Karpas-422 (cell line): ENCODE measurements around the gene MED13L. TPM values are rescaled to one million over a fixed set of nuclear protein-coding genes. Genes with fewer than 3 reads are reported as not detected.

Experiments
- DNase-seq: peaks from one replicate; pipeline ENCODE4 v3.0.0-alpha.2; 2015
- H2AFZ ChIP-seq: fragments of 200-600 bp; sonication (generic); 2 replicates; pipeline ENCODE4 v1.6.1; 2014; ENCODE audit warnings: antibody characterized with exemption, low read length, mixed read lengths
- H3K27ac ChIP-seq: fragments of 200-600 bp; sonication (generic); 2 replicates; pipeline ENCODE4 v1.5.1; 2014; ENCODE audit warnings: mild to moderate bottlenecking, low read length, moderate library complexity
- H3K27me3 ChIP-seq: fragments of 200-600 bp; sonication (generic); 2 replicates; pipeline ENCODE4 v1.6.1; 2014; ENCODE audit warnings: low read length, mixed read lengths
- H3K36me3 ChIP-seq: fragments of 200-600 bp; sonication (generic); 2 replicates; pipeline ENCODE4 v1.6.1; 2014; ENCODE audit warnings: low read length, mixed read lengths; ENCODE audit not compliant: insufficient read depth
- H3K4me1 ChIP-seq: fragments of 200-600 bp; sonication (generic); 2 replicates; pipeline ENCODE4 v1.6.1; 2014; ENCODE audit warnings: mild to moderate bottlenecking, low read length, mixed read lengths
- H3K4me2 ChIP-seq: fragments of 200-600 bp; sonication (generic); 2 replicates; pipeline ENCODE4 v1.6.1; 2014; ENCODE audit warnings: low read length, low read depth, mild to moderate bottlenecking; ENCODE audit not compliant: poor library complexity, severe bottlenecking
- H3K4me3 ChIP-seq: fragments of 200-600 bp; sonication (generic); 2 replicates; pipeline ENCODE4 v1.5.1; 2014; ENCODE audit warnings: mild to moderate bottlenecking, antibody characterized with exemption, low read length, mixed read lengths
- H3K79me2 ChIP-seq: fragments of 200-600 bp; sonication (generic); 2 replicates; pipeline ENCODE4 v1.6.1; 2014; ENCODE audit warnings: mild to moderate bottlenecking, low read length, mixed read lengths
- H3K9ac ChIP-seq: fragments of 200-600 bp; sonication (generic); 2 replicates; pipeline ENCODE4 v1.6.0; 2014; ENCODE audit warnings: low read length
- H3K9me2 ChIP-seq: fragments of 200-600 bp; sonication (generic), shearing (Covaris generic); replicated peaks from 2 replicates; pipeline ENCODE4 v1.6.0; 2014; ENCODE audit warnings: mild to moderate bottlenecking, low read length, moderate library complexity; ENCODE audit not compliant: insufficient read depth
- H3K9me3 ChIP-seq: fragments of 300-700, 200-600 bp; sonication (generic); 2 replicates; pipeline ENCODE4 v1.6.1; 2014; ENCODE audit warnings: low read length, mixed read lengths
- H4K20me1 ChIP-seq: fragments of 200-600 bp; sonication (generic); 2 replicates; pipeline ENCODE4 v1.6.1; 2014; ENCODE audit warnings: mild to moderate bottlenecking, antibody characterized with exemption, low read length, low read depth; ENCODE audit not compliant: insufficient read depth
- total RNA-seq: library from RNA; depleted of rRNA; stranded (reverse); fragments of >200 nt; shearing (Covaris generic); gene quantifications from 2 replicates; pipeline ENCODE4 v1.2.3, GENCODE V29; 2014; ENCODE audit warnings: low replicate concordance

The MED13L gene
- total RNA-seq, 1 experiment from 2014 or later = 37.5 TPM

- no peak overlapping the region for H3K4me2 ChIP-seq
- no peak overlapping the region for H3K27ac ChIP-seq
- DNase-seq = no peak
- H4K20me1 ChIP-seq = peaks cover 10% of the 10 kb centered on the region; the same call in 1 of the 2 replicates
- H3K4me1 ChIP-seq = no peaks in the 10 kb centered on the region
- no peak overlapping the region for H2AFZ ChIP-seq
- no peaks in the 10 kb centered on the region for H3K79me2 ChIP-seq
- H3K36me3 ChIP-seq = no peaks in the 10 kb centered on the region
- H3K9ac ChIP-seq = no peak overlapping the region
- H3K4me3 ChIP-seq = no peak overlapping the region
- H3K9me3 ChIP-seq = no peaks in the 10 kb centered on the region
- no peaks in the 10 kb centered on the region for H3K27me3 ChIP-seq
- no peaks in the 10 kb centered on the region for H3K9me2 ChIP-seq
Measured at GRCh38 chr12:116099652-116100432, 177.7 kb downstream of the MED13L start.

- no peaks in the 10 kb centered on the region for H3K79me2 ChIP-seq
- H3K4me1 ChIP-seq = no peaks in the 10 kb centered on the region
- H3K36me3 ChIP-seq = no peaks in the 10 kb centered on the region
- H3K4me3 ChIP-seq = no peak overlapping the region
- H3K27me3 ChIP-seq = no peaks in the 10 kb centered on the region
- H3K4me2 ChIP-seq = no peak overlapping the region
- H4K20me1 ChIP-seq = peaks cover 10% of the 10 kb centered on the region
- no peaks in the 10 kb centered on the region for H3K9me2 ChIP-seq
- H2AFZ ChIP-seq = no peak overlapping the region
- no peaks in the 10 kb centered on the region for H3K9me3 ChIP-seq
- DNase-seq = no peak
- no peak overlapping the region for H3K27ac ChIP-seq
- H3K9ac ChIP-seq = no peak overlapping the region
Measured at GRCh38 chr12:116096874-116097273, 180.6 kb downstream of the MED13L start.

- Histone ChIP-seq H3K36me3 (no peaks in the 10 kb centered on the region), H3K27me3 (no peaks in the 10 kb centered on the region), H3K9me2 (no peaks in the 10 kb centered on the region), H3K9ac (no peak overlapping the region), H4K20me1 (peaks cover 11% of the 10 kb centered on the region; the same call in 1 of the 2 replicates), H3K79me2 (no peaks in the 10 kb centered on the region), H3K4me1 (no peaks in the 10 kb centered on the region), H3K9me3 (no peaks in the 10 kb centered on the region), H3K4me3 (no peak overlapping the region), H3K4me2 (no peak overlapping the region), H3K27ac (no peak overlapping the region), H2AFZ (no peak overlapping the region)
- no peak for DNase-seq
Measured at GRCh38 chr12:116094475-116094874, 183.0 kb downstream of the MED13L start.

- Histone ChIP-seq H3K9me3 (no peaks in the 10 kb centered on the region), H3K9me2 (no peaks in the 10 kb centered on the region), H3K4me1 (no peaks in the 10 kb centered on the region), H3K27me3 (no peaks in the 10 kb centered on the region), H3K27ac (no peak overlapping the region), H3K79me2 (no peaks in the 10 kb centered on the region), H4K20me1 (peaks cover 11% of the 10 kb centered on the region; the same call in 1 of the 2 replicates), H3K36me3 (no peaks in the 10 kb centered on the region), H3K4me3 (no peak overlapping the region), H3K9ac (no peak overlapping the region), H3K4me2 (no peak overlapping the region), H2AFZ (no peak overlapping the region)
- DNase-seq = no peak
Measured at GRCh38 chr12:116093915-116094314, 183.6 kb downstream of the MED13L start.

GRCh38 chr12:116092776-116093175 lies 184.7 kb downstream of the MED13L start:
- Histone ChIP-seq H3K4me3 (no peak overlapping the region), H3K4me2 (no peak overlapping the region), H3K27me3 (no peaks in the 10 kb centered on the region), H4K20me1 (peaks cover 11% of the 10 kb centered on the region; the same call in 1 of the 2 replicates), H3K9me2 (no peaks in the 10 kb centered on the region), H3K79me2 (no peaks in the 10 kb centered on the region), H3K27ac (no peak overlapping the region), H3K4me1 (no peaks in the 10 kb centered on the region), H3K9me3 (no peaks in the 10 kb centered on the region), H3K36me3 (no peaks in the 10 kb centered on the region), H3K9ac (no peak overlapping the region), H2AFZ (no peak overlapping the region)
- no peak for DNase-seq

- H3K9ac ChIP-seq = no peak overlapping the region
- H3K36me3 ChIP-seq = no peaks in the 10 kb centered on the region
- no peak overlapping the region for H2AFZ ChIP-seq
- H4K20me1 ChIP-seq = peaks cover 11% of the 10 kb centered on the region; the same call in 1 of the 2 replicates
- no peaks in the 10 kb centered on the region for H3K27me3 ChIP-seq
- H3K9me2 ChIP-seq = no peaks in the 10 kb centered on the region
- no peaks in the 10 kb centered on the region for H3K79me2 ChIP-seq
- no peaks in the 10 kb centered on the region for H3K4me1 ChIP-seq
- H3K4me2 ChIP-seq = no peak overlapping the region
- H3K27ac ChIP-seq = no peak overlapping the region
- no peaks in the 10 kb centered on the region for H3K9me3 ChIP-seq
- no peak overlapping the region for H3K4me3 ChIP-seq
- DNase-seq = no peak
Measured at GRCh38 chr12:116092162-116092561, 185.3 kb downstream of the MED13L start.

GRCh38 chr12:116091579-116091978 lies 185.9 kb downstream of the MED13L start:
- peaks cover 7% of the 10 kb centered on the region; the same call in 1 of the 2 replicates for H4K20me1 ChIP-seq

GRCh38 chr12:116090516-116090915 lies 187.0 kb downstream of the MED13L start:
- no peaks in the 10 kb centered on the region for H3K79me2 ChIP-seq

More at GRCh38 chr12:116091579-116091978, 185.9 kb downstream of the MED13L start:
- H3K9me2 ChIP-seq = no peaks in the 10 kb centered on the region
- no peak overlapping the region for H3K4me3 ChIP-seq
- no peaks in the 10 kb centered on the region for H3K27me3 ChIP-seq
- H3K4me1 ChIP-seq = no peaks in the 10 kb centered on the region
- H2AFZ ChIP-seq = no peak overlapping the region
- H3K9me3 ChIP-seq = no peaks in the 10 kb centered on the region
- no peaks in the 10 kb centered on the region for H3K36me3 ChIP-seq
- no peak for DNase-seq
- H3K27ac ChIP-seq = no peak overlapping the region
- no peaks in the 10 kb centered on the region for H3K79me2 ChIP-seq
- H3K9ac ChIP-seq = no peak overlapping the region
- no peak overlapping the region for H3K4me2 ChIP-seq

More at GRCh38 chr12:116090516-116090915, 187.0 kb downstream of the MED13L start:
- Histone ChIP-seq H3K27ac (no peak overlapping the region), H3K4me3 (no peak overlapping the region), H3K4me2 (no peak overlapping the region), H3K9ac (no peak overlapping the region), H2AFZ (no peak overlapping the region), H3K9me2 (no peaks in the 10 kb centered on the region), H4K20me1 (peaks cover 7% of the 10 kb centered on the region; the same call in 1 of the 2 replicates), H3K4me1 (no peaks in the 10 kb centered on the region), H3K36me3 (no peaks in the 10 kb centered on the region), H3K9me3 (no peaks in the 10 kb centered on the region), H3K27me3 (no peaks in the 10 kb centered on the region)
- no peak for DNase-seq
